Upper lobe of right lung (tissue), 1 donor: ENCODE measurements around the gene PSME1. TPM values are rescaled to one million over a fixed set of nuclear protein-coding genes. Genes with fewer than 3 reads are reported as not detected.

Source experiments
- ATAC-seq: fragments of 200-7000 bp; cut with Tn5 transposase; one replicate; pipeline ENCODE4 v1.9.1; 2020; ENCODE audit warnings: mild to moderate bottlenecking, moderate library complexity
- DNase-seq: peaks from one replicate; pipeline ENCODE4 v3.0.0-alpha.2; 2020
- H3K27ac ChIP-seq: fragments of 200-600 bp; one replicate; pipeline ENCODE4 v1.8.0; 2022
- H3K27me3 ChIP-seq: fragments of 200-600 bp; one replicate; pipeline ENCODE4 v1.8.0; 2022; ENCODE audit warnings: mild to moderate bottlenecking
- H3K36me3 ChIP-seq: fragments of 200-600 bp; one replicate; pipeline ENCODE4 v1.8.0; 2022
- H3K4me1 ChIP-seq: fragments of 200-600 bp; one replicate; pipeline ENCODE4 v1.8.0; 2022
- H3K4me3 ChIP-seq: fragments of 200-600 bp; one replicate; pipeline ENCODE4 v1.8.0; 2022; ENCODE audit warnings: mild to moderate bottlenecking
- H3K9me3 ChIP-seq: fragments of 200-600 bp; one replicate; pipeline ENCODE4 v1.8.0; 2022
- intact Hi-C: fragments of 100-400 bp; cut with DNase I; formaldehyde crosslinking; loops from one replicate; pipeline ENCODE4 v1.11.0; 2022
- total RNA-seq: library from RNA; stranded (reverse); fragmentation: NEBNext Ultra II Directional; extraction: Animal tissue kit (Norgen Biotek cat#: 25700); gene quantifications from one replicate; pipeline ENCODE4 v1.2.1, GENCODE V29; 2021
- TF ChIP-seq, protein P1 (sequence below): fragments of 200-600 bp; IDR thresholded peaks from one replicate; pipeline ENCODE4 v1.8.0; 2022; ENCODE audit warnings: antibody characterized with exemption
- donor health status: DM: no; HTN: yes; CAD: no; lungs with severe emphysema.

Gene PSME1
- total RNA-seq, 1 donor from 2014 or later, result 171 TPM

- peak within 1 kb of the TSS; percentile 88 for H3K27ac ChIP-seq
- H3K9me3 ChIP-seq, result no peaks in the 10 kb centered on the region
- H3K4me1 ChIP-seq, result peaks cover 23% of the 10 kb centered on the region
- TF ChIP-seq, protein P1, sequence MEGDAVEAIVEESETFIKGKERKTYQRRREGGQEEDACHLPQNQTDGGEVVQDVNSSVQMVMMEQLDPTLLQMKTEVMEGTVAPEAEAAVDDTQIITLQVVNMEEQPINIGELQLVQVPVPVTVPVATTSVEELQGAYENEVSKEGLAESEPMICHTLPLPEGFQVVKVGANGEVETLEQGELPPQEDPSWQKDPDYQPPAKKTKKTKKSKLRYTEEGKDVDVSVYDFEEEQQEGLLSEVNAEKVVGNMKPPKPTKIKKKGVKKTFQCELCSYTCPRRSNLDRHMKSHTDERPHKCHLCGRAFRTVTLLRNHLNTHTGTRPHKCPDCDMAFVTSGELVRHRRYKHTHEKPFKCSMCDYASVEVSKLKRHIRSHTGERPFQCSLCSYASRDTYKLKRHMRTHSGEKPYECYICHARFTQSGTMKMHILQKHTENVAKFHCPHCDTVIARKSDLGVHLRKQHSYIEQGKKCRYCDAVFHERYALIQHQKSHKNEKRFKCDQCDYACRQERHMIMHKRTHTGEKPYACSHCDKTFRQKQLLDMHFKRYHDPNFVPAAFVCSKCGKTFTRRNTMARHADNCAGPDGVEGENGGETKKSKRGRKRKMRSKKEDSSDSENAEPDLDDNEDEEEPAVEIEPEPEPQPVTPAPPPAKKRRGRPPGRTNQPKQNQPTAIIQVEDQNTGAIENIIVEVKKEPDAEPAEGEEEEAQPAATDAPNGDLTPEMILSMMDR, result peak; percentile 94
- ATAC-seq (peak; percentile 94), DNase-seq (peak; percentile 96)
- H3K27me3 ChIP-seq, result no peaks in the 10 kb centered on the region
- intact Hi-C loops, result no loop called here
- H3K4me3 ChIP-seq, result peak within 1 kb of the TSS; percentile 64
- peaks cover 74% of the 10 kb centered on the region for H3K36me3 ChIP-seq
Observed at GRCh38 chr14:24160850-24161804, 25.1 kb downstream of the PSME1 start, which contains the start of gene IRF9. TSS of gene IRF9 (plus strand) at chr14:24161265. CDS start at chr14:24162145, 880 bp downstream.

- DNase-seq (no peak), ATAC-seq (peak; percentile 1)
- H3K27ac ChIP-seq, result peak overlapping the region; percentile 88
- peak overlapping the region; percentile 64 for H3K4me3 ChIP-seq
- H3K4me1 ChIP-seq, result peaks cover 23% of the 10 kb centered on the region
- H3K36me3 ChIP-seq, result peaks cover 74% of the 10 kb centered on the region
- no peaks in the 10 kb centered on the region for H3K27me3 ChIP-seq
- H3K9me3 ChIP-seq, result no peaks in the 10 kb centered on the region
- intact Hi-C loops, result no loop called here
- TF ChIP-seq, protein P1, result no peak
Observed at GRCh38 chr14:24162093-24162492, 26.1 kb downstream of the PSME1 start.

DNA sequence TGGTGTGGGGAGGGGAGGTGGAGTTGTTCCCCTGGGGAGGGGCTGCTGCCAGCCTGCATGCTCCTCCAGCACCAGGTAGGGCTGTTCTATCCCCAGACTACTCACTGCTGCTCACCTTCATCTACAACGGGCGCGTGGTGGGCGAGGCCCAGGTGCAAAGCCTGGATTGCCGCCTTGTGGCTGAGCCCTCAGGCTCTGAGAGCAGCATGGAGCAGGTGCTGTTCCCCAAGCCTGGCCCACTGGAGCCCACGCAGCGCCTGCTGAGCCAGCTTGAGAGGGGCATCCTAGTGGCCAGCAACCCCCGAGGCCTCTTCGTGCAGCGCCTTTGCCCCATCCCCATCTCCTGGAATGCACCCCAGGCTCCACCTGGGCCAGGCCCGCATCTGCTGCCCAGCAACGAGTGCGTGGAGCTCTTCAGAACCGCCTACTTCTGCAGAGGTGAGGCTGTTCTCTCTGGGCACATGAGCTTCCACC, 28.6 kb downstream of the PSME1 start:
- intact Hi-C loops, result no loop called here

GRCh38 chr14:24165785-24166184, 29.8 kb downstream of the PSME1 start:
- Histone ChIP-seq H3K9me3 (no peaks in the 10 kb centered on the region), H3K4me3 (no peak overlapping the region), H3K27me3 (no peaks in the 10 kb centered on the region), H3K27ac (no peak overlapping the region), H3K36me3 (peaks cover 68% of the 10 kb centered on the region), H3K4me1 (peaks cover 18% of the 10 kb centered on the region)
- intact Hi-C loops, result no loop called here
- ATAC-seq (no peak), DNase-seq (no peak)
- TF ChIP-seq, protein P1, result no peak

More for the DNA sequence above, 28.6 kb downstream of the PSME1 start:
- no peaks in the 10 kb centered on the region for H3K27me3 ChIP-seq
- no peaks in the 10 kb centered on the region for H3K9me3 ChIP-seq
- no peak for ATAC-seq
- peaks cover 23% of the 10 kb centered on the region for H3K4me1 ChIP-seq
- no peak overlapping the region for H3K27ac ChIP-seq
- no peak overlapping the region for H3K4me3 ChIP-seq
- peaks cover 76% of the 10 kb centered on the region for H3K36me3 ChIP-seq
- TF ChIP-seq, protein P1, result no peak
- DNase-seq, result no peak

GRCh38 chr14:24167469-24168114, 31.6 kb downstream of the PSME1 start:
- no peaks in the 10 kb centered on the region for H3K27me3 ChIP-seq
- H3K36me3 ChIP-seq, result peaks cover 63% of the 10 kb centered on the region
- H3K4me3 ChIP-seq, result no peak overlapping the region
- H3K27ac ChIP-seq, result peak overlapping the region; percentile 18
- ATAC-seq (peak; percentile 34), DNase-seq (no peak)
- intact Hi-C loops, result no loop called here
- peaks cover 13% of the 10 kb centered on the region for H3K4me1 ChIP-seq
- TF ChIP-seq, protein P1, result no peak
- H3K9me3 ChIP-seq, result no peaks in the 10 kb centered on the region
